HEK293 (cell line): ENCODE results near the gene VTI1B.

Experiments used
- CTCF ChIA-PET: fragments of 350-600 bp; formaldehyde crosslinking; extraction: SDS; loops from one replicate; lab custom pipeline; 2021; ENCODE audit warnings: antibody characterized with exemption; lab: Yijun Ruan, JAX
- POLR2A ChIA-PET: fragments of 300-600 bp; formaldehyde crosslinking; extraction: SDS; loops from one replicate; lab custom pipeline; 2020; ENCODE audit warnings: antibody characterized with exemption, inconsistent platforms; lab: Yijun Ruan, JAX
- H3K27ac ChIP-seq: fragments of 200-500 bp; sonication (Bioruptor generic); 2 replicates; pipeline ENCODE4 v1.5.1; 2014; ENCODE audit warnings: low read depth, low read length, control low read depth, inconsistent platforms; ENCODE audit errors: extremely low read depth
- H3K36me3 ChIP-seq, 2 experiments: fragments of 200-500 bp in 1 of 2; sonication (Bioruptor generic) in 1 of 2; 1 replicate in 1 of 2; 2 replicates in 1 of 2; pipeline ENCODE4 v1.5.1; 2014 to 2017; ENCODE audit warnings: inconsistent platforms in 2 of 2, low read length in 2 of 2; ENCODE audit not compliant: control insufficient read depth in 2 of 2, insufficient read depth in 1 of 2
- H3K4me1 ChIP-seq: fragments of 200-500 bp; sonication (Bioruptor generic); 2 replicates; pipeline ENCODE4 v1.5.1; 2014; ENCODE audit warnings: mild to moderate bottlenecking, low read length, inconsistent platforms; ENCODE audit not compliant: control insufficient read depth, insufficient read depth
- H3K4me3 ChIP-seq: 2 replicates; pipeline ENCODE4 v1.5.1; 2011; ENCODE audit warnings: low read depth, mild to moderate bottlenecking, control low read depth, low read length, moderate library complexity
- H3K9me3 ChIP-seq: fragments of 200-500 bp; sonication (Bioruptor generic); 2 replicates; pipeline ENCODE4 v1.5.1; 2014; ENCODE audit warnings: low read depth, low read length, inconsistent platforms; ENCODE audit not compliant: control insufficient read depth, insufficient read depth
- BCL11B ChIP-seq: fragments of 450-650 bp; formaldehyde crosslinking; IDR thresholded peaks from 2 replicates; pipeline ENCODE4 v1.5.1; 2016; ENCODE audit warnings: low read depth, missing biosample characterization, missing genetic modification characterization
- GLI4 ChIP-seq: fragments of 450-650 bp; formaldehyde crosslinking; IDR thresholded peaks from 2 replicates; pipeline ENCODE4 v1.5.1; 2016; ENCODE audit warnings: missing biosample characterization, missing genetic modification characterization
- HOXC10 ChIP-seq: sonication (generic); formaldehyde crosslinking; IDR thresholded peaks from 2 replicates; pipeline ENCODE4 v1.8.1; 2023; ENCODE audit warnings: mild to moderate bottlenecking, missing genetic modification reagents
- KLF16 ChIP-seq: fragments of 450-650 bp; formaldehyde crosslinking; IDR thresholded peaks from 2 replicates; pipeline ENCODE4 v1.5.1; 2017; ENCODE audit warnings: missing biosample characterization, missing genetic modification characterization
- SP3 ChIP-seq: fragments of 450-650 bp; formaldehyde crosslinking; IDR thresholded peaks from 2 replicates; pipeline ENCODE4 v1.5.1; 2016; ENCODE audit warnings: missing biosample characterization, missing genetic modification characterization
- ZFHX2 ChIP-seq: fragments of 450-650 bp; formaldehyde crosslinking; conservative IDR thresholded peaks from 2 replicates; pipeline ENCODE4 v1.5.1; 2016; ENCODE audit warnings: missing biosample characterization, missing genetic modification characterization
- ZNF114 ChIP-seq: fragments of 450-650 bp; formaldehyde crosslinking; IDR thresholded peaks from 2 replicates; pipeline ENCODE4 v1.5.0; 2017; ENCODE audit warnings: missing biosample characterization, missing genetic modification characterization
- ZNF169 ChIP-seq: fragments of 450-650 bp; formaldehyde crosslinking; IDR thresholded peaks from 2 replicates; pipeline ENCODE4 v1.5.1; 2016; ENCODE audit warnings: missing biosample characterization, missing genetic modification characterization
- ZNF175 ChIP-seq: fragments of 450-650 bp; formaldehyde crosslinking; IDR thresholded peaks from 2 replicates; pipeline ENCODE4 v1.5.1; 2016; ENCODE audit warnings: missing biosample characterization, missing genetic modification characterization
- ZNF184 ChIP-seq: fragments of 450-650 bp; IDR thresholded peaks from 2 replicates; pipeline ENCODE4 v1.5.1; 2018; ENCODE audit warnings: missing biosample characterization, mild to moderate bottlenecking, missing genetic modification characterization
- ZNF221 ChIP-seq: fragments of 450-650 bp; formaldehyde crosslinking; IDR thresholded peaks from 2 replicates; pipeline ENCODE4 v1.5.1; 2017; ENCODE audit warnings: missing biosample characterization, missing genetic modification characterization, borderline replicate concordance
- ZNF366 ChIP-seq: fragments of 450-650 bp; formaldehyde crosslinking; conservative IDR thresholded peaks from 2 replicates; pipeline ENCODE4 v1.5.1; 2016; ENCODE audit warnings: missing biosample characterization, missing genetic modification characterization
- ZNF473 ChIP-seq: fragments of 450-650 bp; formaldehyde crosslinking; IDR thresholded peaks from 2 replicates; pipeline ENCODE4 v1.5.1; 2017; ENCODE audit warnings: missing biosample characterization, missing genetic modification characterization
- ZNF529 ChIP-seq: fragments of 450-650 bp; formaldehyde crosslinking; IDR thresholded peaks from 2 replicates; pipeline ENCODE4 v1.5.1; 2017; ENCODE audit warnings: missing genetic modification characterization, missing biosample characterization; ENCODE audit not compliant: insufficient replicate concordance
- ZNF571 ChIP-seq: fragments of 450-650 bp; formaldehyde crosslinking; IDR thresholded peaks from 2 replicates; pipeline ENCODE4 v1.5.0; 2017; ENCODE audit warnings: missing biosample characterization, missing genetic modification characterization
- ZNF670 ChIP-seq: fragments of 450-650 bp; formaldehyde crosslinking; IDR thresholded peaks from 2 replicates; pipeline ENCODE4 v1.5.1; 2016; ENCODE audit warnings: missing biosample characterization, missing genetic modification characterization, low read depth
- ZSCAN23 ChIP-seq: fragments of 450-650 bp; formaldehyde crosslinking; IDR thresholded peaks from 2 replicates; pipeline ENCODE4 v1.5.1; 2016; ENCODE audit warnings: missing biosample characterization, missing genetic modification characterization
- TF ChIP-seq, protein P1 (sequence below): fragments of 450-650 bp; formaldehyde crosslinking; IDR thresholded peaks from 2 replicates; pipeline ENCODE4 v1.5.1; 2016; ENCODE audit warnings: missing biosample characterization, missing genetic modification characterization
- TF ChIP-seq, protein P2 (sequence below): fragments of 450-650 bp; formaldehyde crosslinking; IDR thresholded peaks from 2 replicates; pipeline ENCODE4 v1.5.1; 2016; ENCODE audit warnings: missing biosample characterization, missing genetic modification characterization
- TF ChIP-seq, protein P3 (sequence below): fragments of 450-650 bp; formaldehyde crosslinking; IDR thresholded peaks from 2 replicates; pipeline ENCODE4 v1.5.1; 2016; ENCODE audit warnings: missing biosample characterization, missing genetic modification characterization
- TF ChIP-seq, protein P4 (sequence below): fragments of 450-650 bp; formaldehyde crosslinking; IDR thresholded peaks from 2 replicates; pipeline ENCODE4 v1.5.1; 2016; ENCODE audit warnings: missing biosample characterization, missing genetic modification characterization, borderline replicate concordance
- TF ChIP-seq, protein P5 (sequence below): fragments of 450-650 bp; formaldehyde crosslinking; IDR thresholded peaks from 2 replicates; pipeline ENCODE4 v1.5.1; 2017; ENCODE audit warnings: missing biosample characterization, missing genetic modification characterization

VTI1B gene

DNA sequence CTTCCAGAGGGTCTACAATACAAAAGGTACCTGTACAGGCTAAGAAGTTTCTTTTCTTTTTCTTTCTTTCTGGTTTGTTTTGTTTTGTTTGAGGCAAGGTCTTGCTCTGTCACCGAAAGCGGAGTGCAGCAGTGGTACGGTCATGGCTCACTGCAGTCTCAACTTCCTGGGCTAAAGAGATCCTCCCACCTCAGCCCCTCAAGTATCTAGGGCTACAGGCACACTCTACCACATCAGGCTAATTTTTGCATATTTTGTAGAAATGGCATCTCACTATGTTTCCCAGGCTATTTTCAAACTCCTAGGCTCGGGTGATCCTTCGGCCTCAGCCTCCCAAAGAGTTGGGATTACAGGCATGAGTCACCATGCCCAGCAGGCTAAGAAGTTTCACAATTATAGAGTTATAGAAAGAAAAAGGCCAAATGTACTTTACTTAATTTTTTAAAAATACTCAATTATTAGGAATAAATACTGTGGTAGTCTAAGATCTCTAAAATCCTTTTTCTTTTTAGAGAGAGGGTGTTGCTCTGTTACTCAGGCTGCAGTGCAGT is 71.4 kb downstream of the VTI1B start:
- POLR2A ChIA-PET: no interaction called here
- Histone ChIP-seq H3K4me1 (no peaks in the 10 kb centered on the region), H3K9me3 (no peaks in the 10 kb centered on the region), H3K27ac (no peak overlapping the region), H3K4me3 (no peak overlapping the region), H3K36me3 (no peaks in the 10 kb centered on the region)
- TF ChIP-seq GLI4 (tag by site-specific recombination): no peak
- no peak for TF ChIP-seq ZNF114
- TF ChIP-seq, protein P1, sequence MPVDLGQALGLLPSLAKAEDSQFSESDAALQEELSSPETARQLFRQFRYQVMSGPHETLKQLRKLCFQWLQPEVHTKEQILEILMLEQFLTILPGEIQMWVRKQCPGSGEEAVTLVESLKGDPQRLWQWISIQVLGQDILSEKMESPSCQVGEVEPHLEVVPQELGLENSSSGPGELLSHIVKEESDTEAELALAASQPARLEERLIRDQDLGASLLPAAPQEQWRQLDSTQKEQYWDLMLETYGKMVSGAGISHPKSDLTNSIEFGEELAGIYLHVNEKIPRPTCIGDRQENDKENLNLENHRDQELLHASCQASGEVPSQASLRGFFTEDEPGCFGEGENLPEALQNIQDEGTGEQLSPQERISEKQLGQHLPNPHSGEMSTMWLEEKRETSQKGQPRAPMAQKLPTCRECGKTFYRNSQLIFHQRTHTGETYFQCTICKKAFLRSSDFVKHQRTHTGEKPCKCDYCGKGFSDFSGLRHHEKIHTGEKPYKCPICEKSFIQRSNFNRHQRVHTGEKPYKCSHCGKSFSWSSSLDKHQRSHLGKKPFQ: no peak
- no peak for TF ChIP-seq ZNF529 (tag by site-specific recombination)
- TF ChIP-seq ZNF175: no peak
- TF ChIP-seq, protein P2, sequence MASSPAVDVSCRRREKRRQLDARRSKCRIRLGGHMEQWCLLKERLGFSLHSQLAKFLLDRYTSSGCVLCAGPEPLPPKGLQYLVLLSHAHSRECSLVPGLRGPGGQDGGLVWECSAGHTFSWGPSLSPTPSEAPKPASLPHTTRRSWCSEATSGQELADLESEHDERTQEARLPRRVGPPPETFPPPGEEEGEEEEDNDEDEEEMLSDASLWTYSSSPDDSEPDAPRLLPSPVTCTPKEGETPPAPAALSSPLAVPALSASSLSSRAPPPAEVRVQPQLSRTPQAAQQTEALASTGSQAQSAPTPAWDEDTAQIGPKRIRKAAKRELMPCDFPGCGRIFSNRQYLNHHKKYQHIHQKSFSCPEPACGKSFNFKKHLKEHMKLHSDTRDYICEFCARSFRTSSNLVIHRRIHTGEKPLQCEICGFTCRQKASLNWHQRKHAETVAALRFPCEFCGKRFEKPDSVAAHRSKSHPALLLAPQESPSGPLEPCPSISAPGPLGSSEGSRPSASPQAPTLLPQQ: no peak
- TF ChIP-seq ZSCAN23 (tag by site-specific recombination): no peak
- TF ChIP-seq, protein P3, sequence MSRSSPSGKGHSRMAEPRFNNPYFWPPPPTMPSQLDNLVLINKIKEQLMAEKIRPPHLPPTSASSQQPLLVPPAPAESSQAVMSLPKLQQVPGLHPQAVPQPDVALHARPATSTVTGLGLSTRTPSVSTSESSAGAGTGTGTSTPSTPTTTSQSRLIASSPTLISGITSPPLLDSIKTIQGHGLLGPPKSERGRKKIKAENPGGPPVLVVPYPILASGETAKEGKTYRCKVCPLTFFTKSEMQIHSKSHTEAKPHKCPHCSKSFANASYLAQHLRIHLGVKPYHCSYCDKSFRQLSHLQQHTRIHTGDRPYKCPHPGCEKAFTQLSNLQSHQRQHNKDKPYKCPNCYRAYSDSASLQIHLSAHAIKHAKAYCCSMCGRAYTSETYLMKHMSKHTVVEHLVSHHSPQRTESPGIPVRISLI (tag by site-specific recombination): no peak
- TF ChIP-seq, protein P4, sequence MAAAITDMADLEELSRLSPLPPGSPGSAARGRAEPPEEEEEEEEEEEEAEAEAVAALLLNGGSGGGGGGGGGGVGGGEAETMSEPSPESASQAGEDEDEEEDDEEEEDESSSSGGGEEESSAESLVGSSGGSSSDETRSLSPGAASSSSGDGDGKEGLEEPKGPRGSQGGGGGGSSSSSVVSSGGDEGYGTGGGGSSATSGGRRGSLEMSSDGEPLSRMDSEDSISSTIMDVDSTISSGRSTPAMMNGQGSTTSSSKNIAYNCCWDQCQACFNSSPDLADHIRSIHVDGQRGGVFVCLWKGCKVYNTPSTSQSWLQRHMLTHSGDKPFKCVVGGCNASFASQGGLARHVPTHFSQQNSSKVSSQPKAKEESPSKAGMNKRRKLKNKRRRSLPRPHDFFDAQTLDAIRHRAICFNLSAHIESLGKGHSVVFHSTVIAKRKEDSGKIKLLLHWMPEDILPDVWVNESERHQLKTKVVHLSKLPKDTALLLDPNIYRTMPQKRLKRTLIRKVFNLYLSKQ: no peak
- CTCF ChIA-PET: no interaction called here

DNA sequence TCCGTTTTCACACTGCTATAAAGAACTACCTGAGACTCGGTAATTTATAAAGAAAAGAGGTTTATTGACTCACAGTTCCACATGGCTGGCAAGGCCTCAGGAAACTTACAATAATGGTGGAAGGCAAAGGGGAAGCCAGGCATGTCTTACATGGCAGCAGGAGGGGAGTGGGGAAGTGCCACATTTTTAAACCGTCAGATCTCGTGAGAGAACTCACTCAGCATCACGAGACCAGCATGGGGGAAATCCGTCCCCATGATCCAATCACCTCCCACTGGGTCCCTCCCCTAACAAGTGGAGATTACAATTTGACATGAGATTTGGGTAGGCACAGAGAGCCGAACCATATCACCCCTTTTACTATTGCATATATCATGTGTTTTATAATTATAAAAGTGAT is 72.4 kb downstream of the VTI1B start:
- Histone ChIP-seq H3K4me3 (no peak overlapping the region), H3K27ac (no peak overlapping the region), H3K36me3 (no peaks in the 10 kb centered on the region)
- POLR2A ChIA-PET: no interaction called here
- TF ChIP-seq BCL11B (no peak), SP3 (no peak), KLF16 (tag by site-specific recombination) (no peak), ZNF221 (tag by site-specific recombination) (no peak), ZNF169 (tag by site-specific recombination) (no peak), ZNF670 (no peak), ZNF184 (tag by site-specific recombination) (no peak), ZNF366 (tag by site-specific recombination) (no peak), HOXC10 (CRISPR knock-in tag) (no peak), ZFHX2 (tag by site-specific recombination) (no peak), ZNF571 (tag by site-specific recombination) (no peak), ZNF473 (tag by site-specific recombination) (no peak)
- TF ChIP-seq, protein P3 (tag by site-specific recombination): no peak
- TF ChIP-seq, protein P5, sequence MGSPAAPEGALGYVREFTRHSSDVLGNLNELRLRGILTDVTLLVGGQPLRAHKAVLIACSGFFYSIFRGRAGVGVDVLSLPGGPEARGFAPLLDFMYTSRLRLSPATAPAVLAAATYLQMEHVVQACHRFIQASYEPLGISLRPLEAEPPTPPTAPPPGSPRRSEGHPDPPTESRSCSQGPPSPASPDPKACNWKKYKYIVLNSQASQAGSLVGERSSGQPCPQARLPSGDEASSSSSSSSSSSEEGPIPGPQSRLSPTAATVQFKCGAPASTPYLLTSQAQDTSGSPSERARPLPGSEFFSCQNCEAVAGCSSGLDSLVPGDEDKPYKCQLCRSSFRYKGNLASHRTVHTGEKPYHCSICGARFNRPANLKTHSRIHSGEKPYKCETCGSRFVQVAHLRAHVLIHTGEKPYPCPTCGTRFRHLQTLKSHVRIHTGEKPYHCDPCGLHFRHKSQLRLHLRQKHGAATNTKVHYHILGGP: no peak
- TF ChIP-seq, protein P4: no peak
- TF ChIP-seq, all 188 proteins: peak for 0
- CTCF ChIA-PET: interaction anchor here (0.9 kb wide), 1 partner anchor 75 kb away, joined by 3 read pairs; no protein-coding TSS in a partner anchor
- Histone ChIP-seq H3K9me3 (no peaks in the 10 kb centered on the region), H3K4me1 (no peaks in the 10 kb centered on the region)
